ENCODE measurements around the gene GLUD2. TPM values are rescaled to one million over a fixed set of nuclear protein-coding genes. Genes with fewer than 3 reads are reported as not detected.

GLUD2 gene
- total RNA-seq, 1 donor from 2014 or later, result 1.4 TPM

DNA sequence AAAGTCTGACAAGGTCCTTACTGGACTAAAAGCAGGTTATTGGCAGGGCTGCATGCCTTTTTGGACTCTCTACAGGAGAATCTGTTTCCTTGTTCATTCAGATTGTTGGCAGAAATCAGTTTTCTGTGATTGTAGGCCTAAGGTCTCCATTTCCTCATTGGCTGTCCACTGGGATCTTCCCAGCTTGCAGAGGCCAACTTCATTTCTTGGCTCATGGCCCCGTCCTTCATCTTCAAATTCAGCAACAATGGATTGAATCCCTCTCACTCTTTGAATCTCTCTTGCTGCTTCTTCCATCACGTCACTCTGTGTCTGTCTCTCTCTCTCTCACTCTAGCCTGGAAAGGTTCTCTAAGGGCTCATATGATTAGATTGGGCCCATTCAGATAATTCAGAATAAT, 14.9 kb upstream of the GLUD2 start:
- no peak for ATAC-seq
- no peak for TF ChIP-seq CTCF (IDR thresholded peaks at IDR 0.05)
- no peaks in the 10 kb centered on the region for H3K4me1 ChIP-seq
- H3K36me3 ChIP-seq, result no peaks in the 10 kb centered on the region
- no peak overlapping the region for H3K4me3 ChIP-seq
- no peak overlapping the region for H3K27ac ChIP-seq
- no peak for DNase-seq
- H3K27me3 ChIP-seq (ENCODE audit: low read depth), result no peaks in the 10 kb centered on the region
- intact Hi-C loops (cut with DNase I), result no loop called here
- H3K9me3 ChIP-seq, result no peaks in the 10 kb centered on the region

GRCh38 chrX:121036137-121036536, 11.3 kb upstream of the GLUD2 start:
- Histone ChIP-seq H3K36me3 (no peaks in the 10 kb centered on the region), H3K27me3 (ENCODE audit: low read depth) (no peaks in the 10 kb centered on the region), H3K9me3 (no peaks in the 10 kb centered on the region), H3K4me1 (no peaks in the 10 kb centered on the region), H3K4me3 (no peak overlapping the region), H3K27ac (no peak overlapping the region)
- DNase-seq (no peak), ATAC-seq (no peak)
- TF ChIP-seq CTCF (IDR thresholded peaks at IDR 0.05), result no peak
- intact Hi-C loops (cut with DNase I), result no loop called here

DNA sequence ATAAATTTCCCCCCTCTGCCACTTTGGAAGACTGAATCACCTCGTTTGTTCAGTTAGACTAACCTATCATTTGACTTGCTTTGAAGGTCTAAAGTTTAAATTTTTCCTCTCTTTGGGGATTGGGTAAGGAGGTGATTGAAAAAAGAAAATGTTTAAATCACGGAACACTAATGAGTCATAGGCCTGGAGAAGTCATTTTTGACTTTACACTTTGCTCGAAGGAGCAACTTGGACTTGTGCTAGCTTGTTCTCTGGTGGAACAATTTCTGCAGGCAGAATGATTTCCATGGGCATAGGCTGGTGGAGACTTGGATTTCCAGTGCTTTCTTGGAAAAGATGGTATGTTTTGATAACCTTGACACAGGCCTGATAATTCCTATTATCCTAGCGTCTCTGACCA, 10.5 kb upstream of the GLUD2 start:
- DNase-seq, result no peak
- H3K27ac ChIP-seq, result no peak overlapping the region
- TF ChIP-seq CTCF (IDR thresholded peaks at IDR 0.05), result no peak
- intact Hi-C loops (cut with DNase I), result no loop called here
- H3K36me3 ChIP-seq, result no peaks in the 10 kb centered on the region
- H3K4me3 ChIP-seq, result no peak overlapping the region
- H3K9me3 ChIP-seq, result no peaks in the 10 kb centered on the region
- no peaks in the 10 kb centered on the region for H3K4me1 ChIP-seq
- no peak for ATAC-seq
- H3K27me3 ChIP-seq (ENCODE audit: low read depth), result no peaks in the 10 kb centered on the region

DNA sequence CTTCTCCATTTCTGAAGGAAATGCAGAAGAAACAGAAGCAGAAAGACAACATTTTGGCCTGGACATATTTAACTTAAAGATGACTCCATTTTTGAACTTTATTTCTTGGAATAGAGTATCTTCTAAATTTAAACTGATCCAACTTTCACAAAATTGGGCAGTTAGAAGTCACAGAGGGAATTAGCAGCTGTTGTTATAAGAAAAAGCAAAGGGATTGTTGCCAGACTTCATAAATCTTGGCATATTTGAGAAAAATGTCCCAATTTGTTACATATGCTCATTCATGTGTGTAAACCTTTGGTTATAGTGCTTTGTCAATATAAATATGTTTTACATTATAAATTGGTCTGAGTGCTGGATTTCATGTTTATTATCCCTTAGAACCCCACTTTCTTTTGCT, 3.4 kb downstream of the GLUD2 start:
- no peak for ATAC-seq
- Histone ChIP-seq H3K9me3 (no peaks in the 10 kb centered on the region), H3K27me3 (ENCODE audit: low read depth) (no peaks in the 10 kb centered on the region), H3K27ac (no peak overlapping the region), H3K4me1 (no peaks in the 10 kb centered on the region), H3K4me3 (no peak overlapping the region), H3K36me3 (no peaks in the 10 kb centered on the region)
- TF ChIP-seq CTCF (IDR thresholded peaks at IDR 0.05), result no peak
- DNase-seq, result no peak
- intact Hi-C loops (cut with DNase I), result no loop called here

GRCh38 chrX:121052122-121052521, 4.7 kb downstream of the GLUD2 start:
- Histone ChIP-seq H3K27ac (no peak overlapping the region), H3K27me3 (ENCODE audit: low read depth) (no peaks in the 10 kb centered on the region), H3K4me3 (no peak overlapping the region), H3K36me3 (no peaks in the 10 kb centered on the region), H3K4me1 (no peaks in the 10 kb centered on the region), H3K9me3 (no peaks in the 10 kb centered on the region)
- DNase-seq, result no peak
- TF ChIP-seq CTCF (IDR thresholded peaks at IDR 0.05), result no peak
- intact Hi-C loops (cut with DNase I), result no loop called here
- no peak for ATAC-seq

GRCh38 chrX:121062289-121062688, 14.9 kb downstream of the GLUD2 start:
- no peaks in the 10 kb centered on the region for H3K9me3 ChIP-seq
- no peak for ATAC-seq
- H3K4me3 ChIP-seq, result no peak overlapping the region
- intact Hi-C loops (cut with DNase I), result no loop called here
- DNase-seq, result no peak
- H3K27me3 ChIP-seq (ENCODE audit: low read depth), result no peaks in the 10 kb centered on the region
- no peak for TF ChIP-seq CTCF (IDR thresholded peaks at IDR 0.05)
- no peaks in the 10 kb centered on the region for H3K36me3 ChIP-seq
- H3K27ac ChIP-seq, result no peak overlapping the region
- H3K4me1 ChIP-seq, result no peaks in the 10 kb centered on the region

Data from lower lobe of right lung (tissue), 2 donors.